SKM-1 treated with dmso at 0.1 percent for 144 hours (cell line): ENCODE data around the gene GAREM2.
"Not testable (repeated sequence)": the region's sequence is repeated elsewhere in the genome, so short reads cannot be mapped to it uniquely, and the experiment has no call there.

Experiments
- DNase-seq: peaks from one replicate; lab custom pipeline; 2025; ENCODE audit not compliant: unreplicated experiment; lab: John Stamatoyannopoulos, UW

GAREM2 gene

GRCh38 chr2:26172871-26173775 is at the start of gene GAREM2:
Gene GAREM2 (plus strand): TSS chr2:26173088. CDS start chr2:26173221, 133 bp downstream.
- no peak for DNase-seq

DNA sequence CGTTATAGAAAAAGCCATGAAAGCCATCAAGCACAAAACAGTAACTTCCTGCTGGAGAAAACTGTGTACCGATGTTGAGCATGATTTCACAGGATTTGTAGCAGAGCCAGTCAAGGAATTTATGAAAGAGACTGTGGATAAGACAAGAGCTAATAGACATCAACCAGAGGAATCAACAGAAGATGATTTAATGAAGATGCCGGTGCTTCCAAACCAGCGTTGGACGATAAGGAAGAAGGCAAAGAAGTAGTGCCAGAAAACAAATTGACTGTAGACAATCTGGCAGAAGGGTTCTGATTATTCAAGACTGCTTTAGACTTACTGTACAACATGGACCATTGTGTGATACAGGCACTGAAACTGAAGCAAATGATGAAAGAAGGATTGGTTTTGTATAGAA is 49.5 kb upstream of the GAREM2 start:
- DNase-seq = no peak

GRCh38 chr2:26126074-26126473 is 46.8 kb upstream of the GAREM2 start:
- DNase-seq = no peak

DNA sequence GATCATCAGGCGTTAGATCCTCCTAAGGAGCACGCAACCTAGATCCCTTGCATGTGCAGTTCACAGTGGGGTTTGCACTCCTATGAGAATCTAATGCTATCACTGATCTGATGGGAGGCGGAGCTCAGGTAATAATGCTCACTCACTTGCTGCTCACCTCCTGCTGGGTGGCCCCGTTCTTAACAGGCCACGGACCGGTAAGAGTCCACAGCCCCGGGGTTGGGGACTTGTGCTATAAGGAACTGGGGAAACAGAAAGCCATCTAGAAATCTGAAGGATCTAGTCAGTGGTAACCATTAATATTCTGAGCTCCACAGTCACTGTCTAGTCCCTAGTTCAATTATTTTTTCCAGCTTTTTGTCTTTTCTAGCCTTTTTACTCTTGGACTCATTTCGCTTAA is 44.7 kb upstream of the GAREM2 start:
- DNase-seq = no peak

DNA sequence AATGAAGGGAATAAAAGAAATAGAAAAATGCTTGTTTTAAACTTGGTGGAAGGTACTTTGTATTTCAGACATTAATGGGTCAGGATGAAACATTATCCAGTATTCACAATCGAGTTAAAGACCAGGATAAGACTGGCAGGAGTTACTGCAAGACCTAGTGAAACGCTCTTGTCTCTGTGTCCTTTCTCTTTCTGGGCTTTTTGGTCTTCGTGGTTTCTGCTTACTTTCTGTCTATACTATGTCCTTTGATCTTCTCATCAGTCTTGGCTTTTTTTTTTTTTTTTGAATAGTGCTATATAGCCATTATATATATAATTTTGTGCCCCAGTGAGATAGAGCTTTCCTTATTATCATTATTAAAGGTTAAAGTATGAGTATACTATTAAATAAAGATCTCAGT is 42.1 kb upstream of the GAREM2 start:
- DNase-seq = no peak

DNA sequence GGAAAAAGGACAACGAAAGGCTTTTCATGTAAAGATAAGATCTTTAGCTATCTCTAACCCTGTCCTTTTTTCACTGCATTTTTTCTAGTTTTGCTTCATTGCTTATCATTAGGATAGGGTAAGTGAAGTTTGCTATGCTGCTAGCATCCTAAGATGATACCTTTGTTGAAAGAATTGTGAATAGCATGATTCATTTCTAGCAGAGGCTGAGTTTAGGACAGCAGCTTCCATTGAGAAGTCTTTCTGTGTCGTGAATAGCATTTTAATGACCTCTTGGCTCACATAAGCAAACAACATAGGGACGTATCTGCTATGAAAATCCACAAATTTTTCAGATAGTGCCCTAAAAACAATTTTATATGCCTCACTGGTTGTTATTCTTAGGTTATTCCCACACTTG is 36.4 kb upstream of the GAREM2 start:
- DNase-seq = no peak

DNA sequence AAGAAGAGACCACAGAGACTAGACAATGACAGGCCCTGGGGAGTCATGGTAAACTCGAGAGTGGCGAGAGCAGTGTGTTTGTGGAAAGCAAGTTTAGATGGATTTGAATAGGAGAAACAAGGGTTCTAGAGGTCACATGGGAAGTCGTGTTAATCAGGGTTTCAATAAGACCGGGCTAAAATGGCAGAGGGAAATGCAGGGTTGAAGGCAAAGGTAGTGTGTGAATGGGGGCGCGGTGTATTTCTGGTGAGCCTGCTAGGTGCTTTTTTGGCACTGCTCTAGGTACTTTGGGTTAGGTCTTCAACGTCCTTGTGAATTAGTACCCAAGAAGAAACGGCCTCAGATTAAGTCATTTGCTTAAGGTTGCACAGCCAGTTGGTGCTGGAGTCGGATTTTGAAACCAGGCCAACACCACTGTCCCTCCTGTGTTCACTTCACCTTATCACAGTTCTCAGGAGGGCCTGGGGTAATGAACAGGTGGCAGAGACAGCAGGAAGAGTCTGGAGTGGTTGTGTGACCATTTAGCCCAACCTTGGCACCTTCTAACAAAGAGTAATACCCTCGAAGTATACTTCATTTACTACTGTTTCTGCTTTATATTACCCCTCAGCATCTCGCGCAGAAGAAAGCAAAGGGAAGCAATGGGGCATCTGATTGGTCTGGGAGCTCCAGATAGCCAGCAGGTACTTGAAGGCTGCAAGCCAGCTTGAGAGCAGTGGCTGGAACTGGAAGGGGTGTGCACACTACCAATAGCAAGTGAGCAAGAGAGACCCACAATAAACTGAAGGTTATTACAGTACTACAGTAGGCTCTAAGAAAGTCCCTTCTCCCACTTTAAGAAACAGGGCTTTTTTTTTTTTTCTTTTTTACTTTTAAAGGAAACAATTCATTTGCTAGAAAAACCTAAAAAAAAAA is 33.4 kb upstream of the GAREM2 start:
- no peak for DNase-seq

- DNase-seq = no peak
Observed at GRCh38 chr2:26141145-26141769, 31.6 kb upstream of the GAREM2 start.

DNA sequence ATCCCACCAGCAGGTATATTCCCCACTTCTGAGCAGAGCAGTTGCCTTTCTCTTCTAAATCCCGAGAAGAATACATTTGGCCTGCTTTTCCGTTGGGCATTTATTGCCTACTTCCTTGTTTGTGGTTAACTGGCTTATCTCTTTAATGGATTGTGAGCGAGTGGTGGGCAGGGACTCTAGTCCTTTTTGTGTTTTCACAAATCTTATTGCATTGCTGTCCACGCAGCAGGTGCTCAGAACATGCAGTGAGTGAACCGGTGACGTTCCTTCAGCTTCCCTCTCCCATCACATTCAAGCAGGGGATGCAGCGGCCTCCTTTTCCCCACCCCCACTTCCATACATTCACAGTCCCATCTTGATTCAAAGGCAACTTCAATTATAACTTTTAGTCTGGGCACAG is 28.9 kb upstream of the GAREM2 start:
- no peak for DNase-seq

GRCh38 chr2:26144953-26145680 is 27.8 kb upstream of the GAREM2 start:
- DNase-seq = peak; percentile 46

DNA sequence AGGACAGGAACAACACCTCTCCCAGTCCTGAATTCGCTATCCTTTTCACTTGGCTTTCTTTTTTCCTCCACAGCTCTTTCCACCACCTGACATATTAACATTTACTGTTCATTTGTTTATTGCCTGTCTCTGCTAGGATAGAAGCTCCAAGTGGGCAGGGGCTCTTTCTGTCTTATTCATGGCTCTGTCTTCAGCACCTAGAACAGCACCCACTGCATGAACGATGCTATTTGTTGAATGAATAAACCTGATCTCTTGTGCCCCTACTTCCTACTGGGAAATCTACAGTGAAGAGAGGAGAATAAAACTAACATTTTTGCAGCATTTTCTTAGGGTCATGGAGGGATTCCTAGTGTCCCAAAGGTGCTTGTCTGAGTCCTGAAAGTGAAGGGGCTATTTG is 24.4 kb upstream of the GAREM2 start:
- DNase-seq = no peak

- DNase-seq = no peak
Observed at GRCh38 chr2:26150243-26150642, 22.6 kb upstream of the GAREM2 start.

DNA sequence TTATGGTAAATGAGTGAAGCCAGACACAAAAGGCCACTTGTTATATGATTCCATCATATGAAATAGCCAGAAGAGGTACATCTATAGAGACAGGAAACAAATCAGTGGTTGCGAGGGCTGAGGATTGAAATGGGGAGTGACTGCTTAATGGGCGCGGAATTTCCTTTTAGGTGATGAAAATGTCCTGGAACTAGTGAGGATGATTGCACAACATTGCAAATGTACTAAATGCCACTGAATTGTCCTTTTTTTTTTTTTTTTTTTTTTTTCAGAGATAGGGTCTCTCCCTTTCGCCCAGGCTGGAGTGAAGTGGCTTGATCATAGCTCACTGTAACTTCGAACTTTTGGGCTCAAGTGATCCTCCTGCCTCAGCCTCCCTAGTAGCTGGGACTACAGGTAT is 15.3 kb upstream of the GAREM2 start:
- no peak for DNase-seq

GRCh38 chr2:26161926-26162325 is 11.0 kb upstream of the GAREM2 start:
- no peak for DNase-seq

DNA sequence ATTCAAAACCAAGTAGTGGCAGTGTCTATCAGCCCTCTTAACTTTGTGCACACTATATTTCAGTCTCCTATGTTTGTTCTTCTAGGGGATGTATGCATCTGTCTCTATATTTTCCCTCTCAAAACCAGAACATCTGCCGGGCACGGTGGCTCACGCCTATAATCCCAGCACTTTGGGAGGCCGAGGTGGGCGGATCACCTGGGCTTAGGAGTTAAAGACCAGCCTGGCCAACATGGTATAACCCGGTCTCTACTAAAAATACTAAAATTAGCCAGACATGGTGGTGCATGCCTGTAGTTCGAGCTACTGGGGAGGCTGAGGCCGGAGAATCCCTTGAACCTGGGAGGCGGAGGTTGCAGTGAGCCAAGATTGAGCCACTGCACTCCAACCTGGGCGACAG is 9.9 kb upstream of the GAREM2 start:
- DNase-seq = no peak

GRCh38 chr2:26164231-26164630 is 8.7 kb upstream of the GAREM2 start:
- DNase-seq = no peak

GRCh38 chr2:26164641-26165211 is 8.2 kb upstream of the GAREM2 start:
- DNase-seq = no peak

DNA sequence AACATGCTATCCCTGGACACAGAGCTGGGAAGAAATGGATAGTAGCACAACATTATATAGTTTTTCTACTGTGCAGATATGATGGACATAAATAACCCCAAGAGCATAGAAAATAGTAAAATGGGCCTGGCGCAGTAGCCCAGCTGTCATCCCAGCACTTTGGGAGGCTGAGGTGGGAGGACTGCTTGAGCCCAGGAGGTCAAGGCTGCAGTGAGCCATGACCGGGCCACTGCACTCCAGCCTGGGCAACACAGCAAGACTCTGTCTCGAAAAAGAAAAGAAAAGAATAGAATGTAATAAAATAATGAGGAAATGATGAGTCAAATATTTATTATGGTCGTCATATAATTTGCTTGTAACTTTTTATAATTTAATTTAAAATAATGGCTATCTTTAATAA is 7.5 kb upstream of the GAREM2 start:
- no peak for DNase-seq

DNA sequence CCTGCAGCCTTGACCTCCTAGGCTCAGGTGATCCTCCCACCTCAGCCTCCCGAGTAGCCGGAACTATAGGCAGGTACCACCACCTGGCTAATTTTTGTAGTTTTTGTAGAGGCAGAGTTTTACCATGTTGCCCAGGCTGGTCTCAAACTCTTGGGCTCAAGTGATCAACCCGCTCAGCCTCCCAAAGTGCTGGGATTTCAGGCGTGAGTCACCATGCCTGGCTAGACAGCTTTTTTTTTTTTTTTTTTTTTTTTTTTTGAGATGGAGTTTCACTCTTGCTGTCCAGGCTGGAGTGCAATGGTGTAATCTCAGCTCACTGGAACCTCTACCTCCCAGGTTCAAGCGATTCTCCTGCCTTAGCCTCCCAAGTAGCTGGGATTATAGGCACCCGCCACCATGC is 6.3 kb upstream of the GAREM2 start:
- not testable (repeated sequence) for DNase-seq

GRCh38 chr2:26168785-26169184 is 4.1 kb upstream of the GAREM2 start:
- DNase-seq = no peak
